Endothelial cell of umbilical vein (primary cell): Measurements from ENCODE around the gene TP73. TPM values are rescaled to one million over a fixed set of nuclear protein-coding genes. Genes with fewer than 3 reads are reported as not detected.

Experiments used
- BruUV-seq: library from RNA; stranded (reverse); fragments of 400-500 nt; replicated peaks from 2 replicates; lab custom pipeline; 2021; lab: Mats Ljungman, UMichigan
- CTCF ChIA-PET: fragments of 300-600, 350-600 bp; sonication (Branson Sonifier 250); formaldehyde crosslinking; loops from one replicate; lab custom pipeline; 2021; ENCODE audit warnings: antibody characterized with exemption, inconsistent platforms; lab: Charles Lee
- POLR2A ChIA-PET: fragments of 300-600, 350-600 bp; sonication (Branson Sonifier 250); formaldehyde crosslinking; loops from one replicate; lab custom pipeline; 2021; ENCODE audit warnings: antibody characterized with exemption, inconsistent platforms; lab: Charles Lee
- DNase-seq: peaks from one replicate; pipeline ENCODE4 v3.0.0-alpha.2; 2011; ENCODE audit warnings: low read depth, low spot score
- FAIRE-seq: peaks from 2 replicates; lab custom pipeline; 2011; peaks lifted over from hg19 to GRCh38; lab: Jason Lieb, UNC
- H2AFZ ChIP-seq: 2 replicates; pipeline ENCODE4 v1.6.0; 2012; ENCODE audit warnings: low read depth, low read length, control low read depth, inconsistent platforms
- H3K27ac ChIP-seq: 2 replicates; pipeline ENCODE4 v1.5.1; 2011; ENCODE audit warnings: low read depth, mild to moderate bottlenecking, control low read depth, low read length, moderate library complexity; ENCODE audit not compliant: insufficient read depth
- H3K27me3 ChIP-seq, 2 experiments: 2 replicates each; pipeline versions ENCODE4 v1.6.0 to v1.6.1; 2011; ENCODE audit warnings: low read length in 2 of 2, mixed read lengths in 1 of 2; ENCODE audit not compliant: control insufficient read depth in 2 of 2, insufficient read depth in 2 of 2
- H3K36me3 ChIP-seq, 2 experiments: 2 replicates in 1 of 2; 3 replicates in 1 of 2; pipeline ENCODE4 v1.5.1; 2011; ENCODE audit warnings: low read length in 2 of 2, mild to moderate bottlenecking in 1 of 2, moderate library complexity in 1 of 2; ENCODE audit not compliant: control insufficient read depth in 2 of 2, insufficient read depth in 2 of 2; ENCODE audit errors: extremely low read depth in 1 of 2
- H3K4me1 ChIP-seq: 3 replicates; pipeline ENCODE4 v1.5.1; 2011; ENCODE audit warnings: mild to moderate bottlenecking, low read length; ENCODE audit not compliant: control insufficient read depth, insufficient read depth; ENCODE audit errors: extremely low read depth
- H3K4me2 ChIP-seq: 2 replicates; pipeline ENCODE4 v1.6.1; 2011; ENCODE audit warnings: low read length, control low read depth, mixed read lengths; ENCODE audit not compliant: insufficient read depth
- H3K4me3 ChIP-seq, 3 experiments: fragments of 200-600 bp in 1 of 3; sonication (generic), shearing (Covaris generic) in 1 of 3; replicated peaks in 1 of 3; 2 replicates each; pipeline ENCODE4 v1.5.1; 2011 to 2016; ENCODE audit warnings: control low read depth in 3 of 3, low read length in 3 of 3, mild to moderate bottlenecking in 2 of 3, inconsistent platforms in 1 of 3, low read depth in 1 of 3, moderate library complexity in 1 of 3; ENCODE audit not compliant: insufficient read depth in 1 of 3
- H3K79me2 ChIP-seq: 2 replicates; pipeline ENCODE4 v1.6.0; 2012; ENCODE audit warnings: low read length, inconsistent platforms; ENCODE audit not compliant: control insufficient read depth, insufficient read depth
- H3K9ac ChIP-seq: replicated peaks from 2 replicates; pipeline ENCODE3; 2011; ENCODE audit warnings: low read length, control low read depth; ENCODE audit not compliant: insufficient read depth; ENCODE audit errors: extremely low read depth
- H3K9me1 ChIP-seq: replicated peaks from 3 replicates; pipeline ENCODE4 v1.6.0; 2011; ENCODE audit warnings: mild to moderate bottlenecking, low read length; ENCODE audit not compliant: control insufficient read depth, insufficient read depth; ENCODE audit errors: extremely low read depth
- H3K9me3 ChIP-seq: replicated peaks from 2 replicates; pipeline ENCODE4 v1.5.1; 2012; ENCODE audit warnings: low read length, inconsistent platforms; ENCODE audit not compliant: control insufficient read depth, insufficient read depth
- H4K20me1 ChIP-seq: replicated peaks from 2 replicates; pipeline ENCODE3; 2011; ENCODE audit warnings: mild to moderate bottlenecking, low read length; ENCODE audit not compliant: control insufficient read depth, insufficient read depth; ENCODE audit errors: extremely low read depth
- CTCF ChIP-seq, 2 donors: IDR thresholded peaks; 1 replicate in 1 of 2; 2 replicates in 1 of 2; pipeline ENCODE4 v1.5.1; 2011; ENCODE audit warnings: low read length in 2 of 2, mild to moderate bottlenecking in 2 of 2, moderate library complexity in 2 of 2, control low read depth in 1 of 2, inconsistent platforms in 1 of 2, low read depth in 1 of 2; ENCODE audit not compliant: insufficient read depth in 1 of 2; ENCODE audit errors: extremely low read depth in 1 of 2
- EZH2 ChIP-seq: IDR thresholded peaks from 2 replicates; pipeline ENCODE4 v1.6.1; 2012; ENCODE audit warnings: borderline replicate concordance, low read depth, mild to moderate bottlenecking, moderate library complexity, low read length, inconsistent platforms; ENCODE audit not compliant: severe bottlenecking
- FOS ChIP-seq: IDR thresholded peaks from 2 replicates; pipeline ENCODE4 v1.6.1; 2011; ENCODE audit warnings: mild to moderate bottlenecking, low read length, moderate library complexity, borderline replicate concordance; ENCODE audit not compliant: insufficient read depth
- GATA2 ChIP-seq: IDR thresholded peaks from 2 replicates; pipeline ENCODE4 v1.7.0; 2011; ENCODE audit warnings: low read depth, mild to moderate bottlenecking, moderate library complexity, mixed read lengths, low read length; ENCODE audit not compliant: insufficient read length, insufficient read depth
- JUN ChIP-seq: IDR thresholded peaks from 2 replicates; pipeline ENCODE4 v1.6.1; 2011; ENCODE audit warnings: borderline replicate concordance, low read depth; ENCODE audit not compliant: insufficient read length, insufficient read depth
- MAX ChIP-seq: IDR thresholded peaks from 2 replicates; pipeline ENCODE4 v1.6.1; 2011; ENCODE audit not compliant: insufficient read depth, insufficient read length
- MYC ChIP-seq: IDR thresholded peaks from one replicate; pipeline ENCODE4 v1.6.1; 2011; ENCODE audit warnings: mild to moderate bottlenecking, low read depth, low read length
- POLR2A ChIP-seq: IDR thresholded peaks from 2 replicates; pipeline ENCODE4 v1.6.1; 2012; ENCODE audit warnings: low read depth, mild to moderate bottlenecking, control low read depth, low read length
- POLR2AphosphoS5 ChIP-seq: IDR thresholded peaks from 2 replicates; pipeline ENCODE4 v1.6.1; 2012; ENCODE audit warnings: low read depth, mild to moderate bottlenecking, control low read depth, low read length, moderate library complexity; ENCODE audit not compliant: insufficient read depth
- dilution Hi-C: fragments of 300-500 bp; cut with MboI; formaldehyde crosslinking; loops from one replicate; pipeline ENCODE4 v1.15.0; 2019; ENCODE audit warnings: low sequenced_read_pairs; ENCODE audit not compliant: extremely low pct_ligation_motif_present
- intact Hi-C: fragments of 100-400 bp; cut with micrococcal nuclease; formaldehyde crosslinking; loops from one replicate; pipeline ENCODE4 v1.10.0; 2022
- polyA plus RNA-seq, 4 experiments: library from polyadenylated mRNA; depleted of rRNA in 3 of 4; stranded (reverse) in 3 of 4; unstranded in 1 of 4; fragments of >200 nt; gene quantifications; 2 replicates each; pipeline versions ENCODE4 v1.2.1 to v1.2.3, GENCODE V29; 2011 to 2012; ENCODE audit warnings: missing spikeins in 1 of 4
- total RNA-seq: library from RNA; stranded (reverse); gene quantifications from 2 replicates; pipeline ENCODE4 v1.2.3, GENCODE V29; 2021

TP73 gene
- total and polyA plus RNA-seq, 2 donors (not counting 3 experiments of a cell fraction or from before 2014, with no cell fraction given) = 0.03 to 0.15 TPM

DNA sequence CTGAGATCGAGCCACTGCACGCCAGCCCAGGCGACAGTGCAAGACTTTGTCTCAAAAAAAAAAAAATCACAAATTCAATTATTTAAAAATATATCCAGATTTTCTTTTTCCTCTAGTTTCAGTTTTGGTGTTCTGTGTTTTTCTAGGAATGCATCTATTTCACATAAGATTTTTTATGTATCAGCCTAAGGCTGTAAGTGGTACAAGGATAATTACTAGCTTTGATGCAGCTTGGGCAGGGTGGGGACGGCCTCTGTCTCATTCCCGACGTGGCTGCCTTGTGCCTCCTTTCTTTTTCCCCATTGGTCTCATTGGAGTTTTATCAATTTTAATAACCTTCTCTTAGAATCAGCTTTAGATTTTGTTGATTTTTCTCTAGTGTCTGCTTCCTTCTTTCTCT, 106.8 kb downstream of the TP73 start:
- Histone ChIP-seq H3K27ac (no peak overlapping the region), H2AFZ (no peak overlapping the region), H3K9me1 (no peaks in the 10 kb centered on the region), H3K4me3 (no peak overlapping the region), H3K79me2 (no peaks in the 10 kb centered on the region), H3K9ac (no peak overlapping the region), H3K9me3 (no peaks in the 10 kb centered on the region), H3K4me2 (no peak overlapping the region), H3K36me3 (no peaks in the 10 kb centered on the region), H4K20me1 (no peaks in the 10 kb centered on the region), H3K27me3 (peaks cover 2 to 4% of the 10 kb centered on the region in 2 experiments), H3K4me1 (no peaks in the 10 kb centered on the region)
- no peak for FAIRE-seq
- BruUV-seq = no TSS peak
- ChIA-PET POLR2A (no interaction called here), CTCF (no interaction called here)
- TF ChIP-seq FOS (no peak), MAX (no peak), POLR2A (no peak), JUN (no peak), MYC (no peak), POLR2AphosphoS5 (no peak), EZH2 (no peak), CTCF (IDR thresholded peaks at IDR 0.05; ENCODE audit: extremely low read depth in 1 of 2, insufficient read depth in 1 of 2, low read depth in 1 of 2, low read length in 2 of 2) (no peak), GATA2 (no peak)
- intact Hi-C loops = no loop called here
- DNase-seq = no peak
- dilution Hi-C loops = no loop called here
